GM13977 (cell line): Measurements from ENCODE around the gene SSX2IP.

Source experiments
- DNase-seq: peaks from one replicate; pipeline ENCODE4 v3.0.0; 2012; ENCODE audit warnings: low spot score
- in situ Hi-C: fragments of 300-500 bp; cut with MboI; formaldehyde crosslinking; loops from one replicate; pipeline ENCODE4 v1.12.0; 2022; ENCODE audit warnings: low sequenced_read_pairs, low pct_unique_long_range_greater_than_20kb, mixed read lengths, inconsistent platforms; ENCODE audit not compliant: unreplicated experiment
- TF ChIP-seq, protein P1 (sequence below): IDR thresholded peaks from 2 replicates; pipeline ENCODE4 v1.5.1; 2012; ENCODE audit warnings: mild to moderate bottlenecking, control low read depth; ENCODE audit not compliant: insufficient read depth; ENCODE audit errors: extremely low read depth, missing control alignments

SSX2IP gene

DNA sequence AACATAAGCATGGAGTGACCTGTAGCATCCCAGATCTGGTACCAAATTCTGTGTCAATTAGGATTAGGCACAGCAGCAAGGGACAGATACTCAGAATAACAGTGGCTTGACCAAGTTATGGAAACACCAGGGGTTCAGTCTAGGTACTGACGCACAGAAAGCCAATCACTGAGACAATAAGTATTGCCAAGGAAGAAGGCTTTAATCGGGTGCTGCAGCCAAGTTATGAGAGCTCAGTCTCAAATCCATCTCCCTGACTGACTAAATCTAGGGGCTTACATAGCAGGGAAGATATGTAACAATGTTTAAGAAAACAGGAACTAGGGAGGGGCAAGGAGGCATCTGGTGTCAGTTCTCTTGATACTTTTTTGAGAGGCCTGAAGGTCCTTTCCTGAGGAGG, 76.4 kb downstream of the SSX2IP start:
- DNase-seq: no peak
- TF ChIP-seq, protein P1, sequence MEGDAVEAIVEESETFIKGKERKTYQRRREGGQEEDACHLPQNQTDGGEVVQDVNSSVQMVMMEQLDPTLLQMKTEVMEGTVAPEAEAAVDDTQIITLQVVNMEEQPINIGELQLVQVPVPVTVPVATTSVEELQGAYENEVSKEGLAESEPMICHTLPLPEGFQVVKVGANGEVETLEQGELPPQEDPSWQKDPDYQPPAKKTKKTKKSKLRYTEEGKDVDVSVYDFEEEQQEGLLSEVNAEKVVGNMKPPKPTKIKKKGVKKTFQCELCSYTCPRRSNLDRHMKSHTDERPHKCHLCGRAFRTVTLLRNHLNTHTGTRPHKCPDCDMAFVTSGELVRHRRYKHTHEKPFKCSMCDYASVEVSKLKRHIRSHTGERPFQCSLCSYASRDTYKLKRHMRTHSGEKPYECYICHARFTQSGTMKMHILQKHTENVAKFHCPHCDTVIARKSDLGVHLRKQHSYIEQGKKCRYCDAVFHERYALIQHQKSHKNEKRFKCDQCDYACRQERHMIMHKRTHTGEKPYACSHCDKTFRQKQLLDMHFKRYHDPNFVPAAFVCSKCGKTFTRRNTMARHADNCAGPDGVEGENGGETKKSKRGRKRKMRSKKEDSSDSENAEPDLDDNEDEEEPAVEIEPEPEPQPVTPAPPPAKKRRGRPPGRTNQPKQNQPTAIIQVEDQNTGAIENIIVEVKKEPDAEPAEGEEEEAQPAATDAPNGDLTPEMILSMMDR: no peak
- in situ Hi-C loops: loop anchor here (25.0 kb wide), 2 partner anchors 327 to 477 kb away; partner anchors contain the start of gene PRKACB

DNA sequence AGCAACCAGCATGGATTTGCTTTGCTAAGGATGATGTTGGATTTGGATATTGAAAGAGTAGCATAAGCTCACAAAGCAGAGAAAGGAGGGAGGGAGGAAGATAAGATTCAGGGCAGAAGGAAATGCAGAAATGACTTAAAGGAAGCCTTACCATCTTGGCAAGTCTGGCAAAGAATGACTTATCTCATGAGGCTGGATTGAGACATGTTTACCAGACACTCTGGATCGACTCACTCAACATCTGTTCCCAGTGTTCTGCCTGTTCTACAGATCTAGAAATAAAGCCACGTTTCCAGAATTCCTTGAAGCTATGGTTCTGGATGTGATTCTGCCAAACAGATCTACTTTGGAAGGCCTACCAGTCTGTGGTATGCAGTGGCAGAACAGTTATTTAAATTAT, 77.2 kb downstream of the SSX2IP start:
- TF ChIP-seq, protein P1: no peak

DNA sequence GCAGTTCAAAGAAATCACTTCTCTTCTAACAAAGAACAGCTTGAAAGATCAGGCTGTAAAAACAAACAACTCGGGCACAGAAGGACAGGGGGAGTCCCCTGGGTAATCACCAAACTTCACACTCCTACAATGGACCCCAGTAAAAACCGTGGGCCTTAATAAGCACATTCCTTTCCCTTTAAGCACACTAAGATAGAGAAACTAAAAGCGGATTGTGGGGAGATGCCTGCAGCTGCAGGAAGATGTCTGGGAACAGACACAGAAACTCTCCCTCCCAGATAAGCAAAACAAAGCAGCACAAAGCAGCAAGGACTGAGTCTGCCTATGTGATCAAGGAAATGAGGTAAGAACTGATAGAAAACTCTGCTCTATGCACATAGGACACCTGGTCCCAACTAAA, 78.5 kb downstream of the SSX2IP start:
- TF ChIP-seq, protein P1: no peak
- in situ Hi-C loops: loop anchor here (25.0 kb wide), 2 partner anchors 324 to 474 kb away; partner anchors contain the start of gene PRKACB
- DNase-seq: no peak

More for the DNA sequence above, 77.2 kb downstream of the SSX2IP start:
- in situ Hi-C loops: loop anchor here (25.0 kb wide), 2 partner anchors 326 to 476 kb away; partner anchors contain the start of gene PRKACB
- DNase-seq: no peak

DNA sequence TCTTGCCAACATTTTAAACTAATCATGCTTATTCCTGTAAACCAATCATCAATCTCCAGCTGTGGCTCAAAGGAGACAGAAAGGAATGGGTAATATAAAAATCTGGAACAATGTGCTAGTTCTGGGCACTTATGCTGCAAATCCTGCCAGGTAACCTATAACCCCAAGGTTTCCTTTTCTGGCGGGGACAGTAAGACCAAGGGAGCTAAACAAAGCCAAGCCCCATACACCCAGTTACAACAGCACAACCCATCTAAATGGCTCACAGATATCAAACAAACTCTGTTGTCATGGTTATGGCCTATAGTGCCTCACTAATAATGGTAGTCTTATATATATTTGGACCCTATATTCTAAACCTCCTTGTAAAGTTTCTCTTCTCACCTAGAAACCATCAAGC, 79.2 kb downstream of the SSX2IP start:
- DNase-seq: no peak
- TF ChIP-seq, protein P1: no peak
- in situ Hi-C loops: loop anchor here (25.0 kb wide), 2 partner anchors 324 to 474 kb away; partner anchors contain the start of gene PRKACB

DNA sequence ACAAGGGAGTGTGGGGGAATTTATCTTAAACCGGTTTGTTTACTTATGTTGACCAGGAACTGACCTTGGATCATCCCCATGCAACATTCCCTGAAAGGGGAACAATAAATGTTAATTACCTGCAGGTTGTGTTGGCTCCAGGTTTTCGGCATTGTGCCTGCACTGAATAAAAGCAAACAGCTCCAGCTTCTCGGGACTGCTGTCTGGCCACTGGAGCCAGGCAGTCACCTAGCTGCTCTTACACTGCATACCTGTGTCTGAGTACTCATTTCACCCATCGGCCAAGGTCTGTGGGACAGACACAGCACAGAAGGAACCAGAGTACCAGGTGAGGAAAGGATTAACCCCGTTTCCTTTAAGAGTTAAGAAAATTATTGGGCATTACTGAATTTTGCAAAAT, 83.3 kb downstream of the SSX2IP start:
- DNase-seq: no peak
- in situ Hi-C loops: loop anchor here (25.0 kb wide), 2 partner anchors 320 to 470 kb away; partner anchors contain the start of gene PRKACB

DNA sequence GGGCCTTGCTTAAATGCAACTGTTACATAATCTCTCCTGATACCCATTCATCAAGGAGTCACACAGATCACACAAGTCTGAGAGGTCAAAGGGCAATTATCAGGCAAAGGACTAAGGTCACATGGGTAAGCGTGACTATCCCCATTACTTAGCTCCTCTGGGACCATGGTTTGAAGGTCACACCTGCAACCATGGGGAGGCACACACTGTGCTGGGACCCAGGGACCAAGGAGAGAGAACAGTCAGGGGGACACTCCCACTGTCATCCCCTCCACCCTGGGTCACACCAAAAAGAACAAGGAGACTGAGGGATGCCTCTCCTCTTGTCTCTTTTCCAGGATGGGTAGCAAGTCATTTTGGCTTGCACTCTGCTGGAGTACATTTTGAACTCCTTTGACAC, 85.1 kb downstream of the SSX2IP start:
- TF ChIP-seq, protein P1: no peak
- in situ Hi-C loops: loop anchor here (25.0 kb wide), 2 partner anchors 318 to 468 kb away; partner anchors contain the start of gene PRKACB

More for the DNA sequence above, 83.3 kb downstream of the SSX2IP start:
- TF ChIP-seq, protein P1: no peak

More for the DNA sequence above, 85.1 kb downstream of the SSX2IP start:
- no peak for DNase-seq
